HepG2 (cell line): ENCODE results near the gene ANO6. TPM values are rescaled to one million over a fixed set of nuclear protein-coding genes. Genes with fewer than 3 reads are reported as not detected.

Source experiments
- ELF1 ChIP-seq: sonication (generic); formaldehyde crosslinking; IDR thresholded peaks from 2 replicates; pipeline ENCODE4 v1.4.0; 2020; ENCODE audit warnings: missing genetic modification reagents
- FOSL2 ChIP-seq: sonication (generic); formaldehyde crosslinking; IDR thresholded peaks from 2 replicates; pipeline ENCODE4 v1.4.0; 2020; ENCODE audit warnings: missing genetic modification reagents
- HDAC1 ChIP-seq: sonication (generic); formaldehyde crosslinking; IDR thresholded peaks from 2 replicates; pipeline ENCODE4 v1.5.1; 2020; ENCODE audit warnings: mild to moderate bottlenecking, missing genetic modification reagents
- HIC2 ChIP-seq: sonication (generic); formaldehyde crosslinking; IDR thresholded peaks from 2 replicates; pipeline ENCODE4 v1.9.0; 2022; ENCODE audit warnings: low read depth, missing genetic modification reagents
- KDM4B ChIP-seq: sonication (generic); formaldehyde crosslinking; IDR thresholded peaks from 2 replicates; pipeline ENCODE4 v1.4.0; 2020; ENCODE audit warnings: missing genetic modification reagents
- NFKB2 ChIP-seq: sonication (generic); formaldehyde crosslinking; IDR thresholded peaks from 2 replicates; pipeline ENCODE4 v1.4.0; 2020; ENCODE audit warnings: missing genetic modification reagents, borderline replicate concordance
- ONECUT2 ChIP-seq: sonication (generic); formaldehyde crosslinking; IDR thresholded peaks from 2 replicates; pipeline ENCODE4 v1.4.0; 2020; ENCODE audit warnings: missing genetic modification reagents
- TFE3 ChIP-seq: IDR thresholded peaks from 2 replicates; pipeline ENCODE4 v1.6.1; 2016
- THAP7 ChIP-seq: sonication (generic); formaldehyde crosslinking; IDR thresholded peaks from 2 replicates; pipeline ENCODE4 v1.8.1; 2023; ENCODE audit warnings: mild to moderate bottlenecking, missing genetic modification reagents
- TMF1 ChIP-seq: sonication (generic); formaldehyde crosslinking; IDR thresholded peaks from 2 replicates; pipeline ENCODE4 v1.8.1; 2022; ENCODE audit warnings: low read depth, missing genetic modification reagents
- TOPORS ChIP-seq: sonication (generic); formaldehyde crosslinking; IDR thresholded peaks from 2 replicates; pipeline ENCODE4 v1.8.0; 2023; ENCODE audit warnings: mild to moderate bottlenecking, missing genetic modification reagents
- U2AF2 ChIP-seq: fragments of 200-400 bp; formaldehyde crosslinking; IDR thresholded peaks from 2 replicates; pipeline ENCODE4 v1.6.1; 2017; ENCODE audit warnings: low read depth, mild to moderate bottlenecking, low read length
- ZBTB1 ChIP-seq: sonication (generic); formaldehyde crosslinking; IDR thresholded peaks from 2 replicates; pipeline ENCODE4 v1.4.0; 2020; ENCODE audit warnings: missing genetic modification reagents, borderline replicate concordance
- ZFP36 ChIP-seq: fragments of 150-350 bp; IDR thresholded peaks from 2 replicates; pipeline ENCODE4 v1.6.1; 2018; ENCODE audit warnings: borderline replicate concordance, low read length, low read depth; ENCODE audit not compliant: partially characterized antibody
- ZFP82 ChIP-seq: sonication (generic); formaldehyde crosslinking; IDR thresholded peaks from 2 replicates; pipeline ENCODE4 v1.5.1; 2020; ENCODE audit warnings: mild to moderate bottlenecking, missing genetic modification reagents, borderline replicate concordance
- ZHX1 ChIP-seq: sonication (generic); formaldehyde crosslinking; IDR thresholded peaks from 2 replicates; pipeline ENCODE4 v1.8.1; 2022; ENCODE audit warnings: low read depth, mild to moderate bottlenecking, missing genetic modification reagents
- ZMYM2 ChIP-seq: sonication (generic); formaldehyde crosslinking; IDR thresholded peaks from 2 replicates; pipeline ENCODE4 v1.8.0; 2022; ENCODE audit warnings: mild to moderate bottlenecking, missing genetic modification reagents
- ZNF160 ChIP-seq: sonication (generic); formaldehyde crosslinking; IDR thresholded peaks from 2 replicates; pipeline ENCODE4 v1.8.0; 2022; ENCODE audit warnings: mild to moderate bottlenecking, inconsistent platforms, missing genetic modification reagents
- ZNF253 ChIP-seq: sonication (generic); formaldehyde crosslinking; IDR thresholded peaks from 2 replicates; pipeline ENCODE4 v1.8.0; 2022; ENCODE audit warnings: mild to moderate bottlenecking, missing genetic modification reagents, borderline replicate concordance
- ZNF556 ChIP-seq: sonication (generic); formaldehyde crosslinking; IDR thresholded peaks from 2 replicates; pipeline ENCODE4 v1.4.0; 2020; ENCODE audit warnings: mild to moderate bottlenecking, missing genetic modification reagents, borderline replicate concordance
- ZNF597 ChIP-seq: sonication (generic); formaldehyde crosslinking; IDR thresholded peaks from 2 replicates; pipeline ENCODE4 v1.5.0; 2020; ENCODE audit warnings: missing genetic modification reagents
- polyA plus RNA-seq, 8 experiments: library from polyadenylated mRNA; depleted of rRNA in 3 of 8; stranded (reverse) in 7 of 8; unstranded in 1 of 8; fragments of >200 nt; fragmentation: Illumina TruSeq in 4 of 8; extraction: Trizol in 4 of 8; gene quantifications; 2 replicates each; pipeline versions ENCODE4 v1.2.1 to v1.2.3, GENCODE V29; 2011 to 2016; ENCODE audit warnings: low read depth in 4 of 8, missing spikeins in 1 of 8, mixed read lengths in 1 of 8; ENCODE audit not compliant: insufficient read depth in 1 of 8
- total RNA-seq, 5 experiments: library from RNA; depleted of rRNA; stranded (reverse); fragments of >200 nt; fragmentation: Illumina TruSeq; extraction: Trizol; gene quantifications; 2 replicates each; pipeline ENCODE4 v1.2.3, GENCODE V29; 2016; ENCODE audit warnings: low read depth in 1 of 5

Gene ANO6
- total and polyA plus RNA-seq, 2 of the 13 experiments (the other 11 are each of a cell fraction or from before 2014, with no cell fraction given), result 37.8 to 57.1 TPM

GRCh38 chr12:45215419-45216229 lies at the start of gene ANO6 (continued):
- TF ChIP-seq ZHX1 (CRISPR knock-in tag), result peak; percentile 56; the same call in 1 of the 2 replicates
- peak; percentile 28; the same call in 1 of the 2 replicates for TF ChIP-seq ELF1
- TF ChIP-seq ZFP82 (CRISPR knock-in tag), result no peak; the same call in 1 of the 2 replicates
- TF ChIP-seq THAP7 (CRISPR knock-in tag), result no peak
- TF ChIP-seq U2AF2, result 0 out of 2 replicates have a peak, but pooled peaks have one; percentile 32
- TF ChIP-seq ZNF160, result peak; percentile 82
- TF ChIP-seq ZBTB1 (CRISPR knock-in tag), result no peak
- TF ChIP-seq ZNF597 (CRISPR knock-in tag), result no peak
- peak; percentile 60; the same call in 1 of the 2 replicates for TF ChIP-seq TFE3 (CRISPR knock-in tag)
- no peak for TF ChIP-seq ZFP36
- peak; percentile 42; the same call in 1 of the 2 replicates for TF ChIP-seq ZNF556 (CRISPR knock-in tag)
- TF ChIP-seq ZNF253 (CRISPR knock-in tag), result peak; percentile 26; the same call in 1 of the 2 replicates
- peak; percentile 44; the same call in 1 of the 2 replicates for TF ChIP-seq FOSL2 (CRISPR knock-in tag)
- peak; percentile 80 for TF ChIP-seq NFKB2 (CRISPR knock-in tag)
- peak; percentile 76; the same call in 1 of the 2 replicates for TF ChIP-seq TOPORS (CRISPR knock-in tag)
- TF ChIP-seq HDAC1 (CRISPR knock-in tag), result peak; percentile 61; the same call in 1 of the 2 replicates
- peak; percentile 76 for TF ChIP-seq ONECUT2 (CRISPR knock-in tag)
- TF ChIP-seq KDM4B (CRISPR knock-in tag), result 0 out of 2 replicates have a peak, but pooled peaks have one; percentile 8
- 0 out of 2 replicates have a peak, but pooled peaks have one; percentile 77 for TF ChIP-seq TMF1 (CRISPR knock-in tag)
- peak; percentile 39; the same call in 1 of the 2 replicates for TF ChIP-seq HIC2 (CRISPR knock-in tag)
- 0 out of 2 replicates have a peak, but pooled peaks have one; percentile 65 for TF ChIP-seq ZMYM2 (CRISPR knock-in tag)
